Measurements from ENCODE around the gene TRIM3. TPM values are rescaled to one million over a fixed set of nuclear protein-coding genes. Genes with fewer than 3 reads are reported as not detected.

The TRIM3 gene
- total and polyA plus RNA-seq, 12 donors, result 6.6 to 23.8 (median 10.4) TPM

DNA sequence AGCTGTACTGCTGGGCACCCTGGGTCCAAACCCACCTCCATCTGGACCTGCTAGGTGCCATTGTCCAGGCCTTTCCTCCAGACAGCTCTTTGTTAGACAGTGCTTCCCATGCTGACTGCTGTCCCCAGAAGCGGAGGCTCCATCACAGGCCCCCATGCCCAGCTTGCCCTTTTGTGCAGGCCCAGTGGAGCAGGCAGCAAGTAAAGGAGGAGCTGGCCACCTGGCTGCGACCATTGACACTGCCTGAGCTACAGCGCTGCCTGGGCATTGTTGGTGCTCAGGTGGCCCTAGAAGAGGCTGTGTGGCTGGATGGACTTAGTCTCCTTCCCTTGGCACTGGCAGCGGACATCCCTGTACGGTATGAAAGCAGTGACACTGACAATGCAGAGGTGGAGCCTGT lies 24.8 kb upstream of the TRIM3 start:
- 96 to 100% (median 100%) methylated on average over 2 to 5 of the region's 5 CpGs for WGBS, 4 donors
- Histone ChIP-seq H3K27ac (no peak overlapping the region), H3K4me3 (no peak overlapping the region), H3K4me1 (replicated peaks in 1 of 2) (no peaks in the 10 kb centered on the region), H3K36me3 (replicated peaks in 1 of 2) (peaks cover 0 to 12% of the 10 kb centered on the region in 2 donors), H3K9me3 (replicated peaks in 1 of 3) (no peaks in the 10 kb centered on the region), H3K27me3 (no peaks in the 10 kb centered on the region)
- intact Hi-C loops (cut with DNase I), result no loop called here
- DNase-seq, result no peak
- TF ChIP-seq, protein P1, sequence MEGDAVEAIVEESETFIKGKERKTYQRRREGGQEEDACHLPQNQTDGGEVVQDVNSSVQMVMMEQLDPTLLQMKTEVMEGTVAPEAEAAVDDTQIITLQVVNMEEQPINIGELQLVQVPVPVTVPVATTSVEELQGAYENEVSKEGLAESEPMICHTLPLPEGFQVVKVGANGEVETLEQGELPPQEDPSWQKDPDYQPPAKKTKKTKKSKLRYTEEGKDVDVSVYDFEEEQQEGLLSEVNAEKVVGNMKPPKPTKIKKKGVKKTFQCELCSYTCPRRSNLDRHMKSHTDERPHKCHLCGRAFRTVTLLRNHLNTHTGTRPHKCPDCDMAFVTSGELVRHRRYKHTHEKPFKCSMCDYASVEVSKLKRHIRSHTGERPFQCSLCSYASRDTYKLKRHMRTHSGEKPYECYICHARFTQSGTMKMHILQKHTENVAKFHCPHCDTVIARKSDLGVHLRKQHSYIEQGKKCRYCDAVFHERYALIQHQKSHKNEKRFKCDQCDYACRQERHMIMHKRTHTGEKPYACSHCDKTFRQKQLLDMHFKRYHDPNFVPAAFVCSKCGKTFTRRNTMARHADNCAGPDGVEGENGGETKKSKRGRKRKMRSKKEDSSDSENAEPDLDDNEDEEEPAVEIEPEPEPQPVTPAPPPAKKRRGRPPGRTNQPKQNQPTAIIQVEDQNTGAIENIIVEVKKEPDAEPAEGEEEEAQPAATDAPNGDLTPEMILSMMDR (IDR thresholded peaks at IDR 0.05), result no peak

DNA sequence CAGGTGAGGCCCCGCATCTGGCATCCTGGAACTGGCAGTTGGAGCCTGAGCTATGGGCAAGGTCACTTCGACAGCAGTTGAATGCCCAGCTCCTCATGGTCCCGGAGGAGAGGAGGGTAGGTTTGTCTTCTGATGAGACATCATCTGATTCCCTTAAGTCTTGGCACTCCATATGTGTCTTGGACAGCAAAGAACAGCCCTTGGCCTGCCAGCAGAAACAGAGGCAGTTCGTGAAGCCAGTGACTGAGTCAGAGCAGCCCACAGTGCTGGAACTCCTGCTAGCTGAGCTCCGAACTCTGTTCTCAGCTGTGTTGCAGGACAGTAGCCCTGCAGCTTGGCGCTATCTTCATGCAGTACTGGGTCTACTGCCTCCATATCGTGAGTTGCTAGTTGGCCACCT lies 24.4 kb upstream of the TRIM3 start:
- no peak for DNase-seq
- no peak for TF ChIP-seq POLR2A (IDR thresholded peaks at IDR 0.05)
- TF ChIP-seq, protein P1 (IDR thresholded peaks at IDR 0.05), result no peak
- peaks cover 0 to 13% of the 10 kb centered on the region in 2 donors for H3K36me3 ChIP-seq (replicated peaks in 1 of 2)
- no peaks in the 10 kb centered on the region for H3K27me3 ChIP-seq
- H3K27ac ChIP-seq, result no peak overlapping the region
- no peak overlapping the region for H3K4me3 ChIP-seq
- intact Hi-C loops (cut with DNase I), result no loop called here
- 57 to 83% (median 70%) methylated on average over 7 of the region's 7 CpGs for WGBS, 4 donors
- H3K4me1 ChIP-seq (replicated peaks in 1 of 2), result no peaks in the 10 kb centered on the region
- H3K9me3 ChIP-seq (replicated peaks in 1 of 3), result no peaks in the 10 kb centered on the region

DNA sequence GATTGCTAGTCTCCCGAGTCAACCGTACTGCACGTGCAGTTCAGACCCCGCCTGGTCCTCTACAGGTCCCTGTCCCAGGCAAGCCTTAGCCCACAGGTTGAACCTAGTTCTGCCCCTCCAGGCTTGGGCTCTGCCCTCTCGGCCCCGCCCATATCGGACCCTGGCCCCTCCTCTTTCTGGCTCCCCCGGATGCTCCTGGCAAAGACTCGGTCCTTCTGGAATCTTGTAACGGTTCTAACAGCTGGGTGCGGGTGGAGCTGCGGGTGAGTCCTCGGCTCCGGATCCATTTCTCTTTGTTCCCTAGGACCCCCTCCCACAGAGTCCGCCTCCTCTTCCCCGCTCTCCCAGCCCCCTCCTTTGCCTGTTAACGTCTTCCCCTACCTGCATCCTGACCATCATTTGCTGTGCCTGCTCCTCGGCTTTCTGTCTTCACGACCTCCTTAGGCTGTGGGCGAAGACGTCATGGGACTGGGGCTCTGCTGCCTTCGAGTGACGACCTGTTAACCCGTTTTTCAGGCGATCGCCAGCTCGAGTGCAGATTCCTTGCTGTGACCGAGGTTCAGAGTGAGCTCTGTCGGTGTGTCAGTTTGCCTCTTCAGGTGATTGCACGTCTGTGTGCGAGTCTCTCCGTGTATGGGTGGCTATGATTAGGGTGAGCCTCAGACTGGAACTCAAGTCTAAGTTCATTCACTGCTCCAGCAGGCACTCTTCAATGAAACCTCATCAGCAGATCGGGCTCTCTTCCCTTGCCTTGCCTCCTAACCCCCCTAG lies 23.5 kb upstream of the TRIM3 start, which contains the start of gene DNHD1:
Gene DNHD1 (plus strand): TSS at position 212 of the 771 bp plus-strand sequence. CDS start 936 bp downstream, outside the sequence.
- WGBS, 4 donors, result 56 to 67% (median 64%) methylated on average over 29 to 33 of the region's 33 CpGs
- H3K27me3 ChIP-seq, result no peaks in the 10 kb centered on the region
- no peaks in the 10 kb centered on the region for H3K9me3 ChIP-seq (replicated peaks in 1 of 3)
- no peak for DNase-seq
- TF ChIP-seq, protein P1 (IDR thresholded peaks at IDR 0.05), result no peak
- no peak for TF ChIP-seq POLR2A (IDR thresholded peaks at IDR 0.05)
- H3K4me3 ChIP-seq, result no peak within 1 kb of the TSS
- H3K27ac ChIP-seq, result no peak within 1 kb of the TSS
- peaks cover 0 to 13% of the 10 kb centered on the region in 2 donors for H3K36me3 ChIP-seq (replicated peaks in 1 of 2)
- H3K4me1 ChIP-seq (replicated peaks in 1 of 2), result no peaks in the 10 kb centered on the region
- intact Hi-C loops (cut with DNase I), result no loop called here

DNA sequence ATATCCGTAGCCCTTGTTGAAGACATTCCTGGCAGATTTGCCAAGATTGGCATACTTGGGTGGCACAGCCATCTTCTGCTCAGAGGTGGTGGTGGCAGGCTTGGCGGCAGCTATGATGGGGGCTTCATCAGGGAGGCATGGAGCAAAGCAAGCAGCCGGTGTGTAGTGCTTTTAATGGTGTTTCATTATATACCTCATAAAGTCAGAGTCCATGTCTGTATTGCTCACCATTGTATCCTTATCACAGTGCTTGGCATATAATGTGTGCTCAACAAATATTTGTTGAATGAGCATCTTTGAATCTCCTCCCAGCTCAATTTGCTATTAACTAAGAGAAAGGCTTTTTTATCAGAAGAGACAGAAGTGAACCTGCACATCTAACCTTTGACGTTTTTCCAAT lies 15.6 kb upstream of the TRIM3 start:
- H3K27me3 ChIP-seq, result no peaks in the 10 kb centered on the region
- no peak overlapping the region for H3K4me3 ChIP-seq
- no peak for DNase-seq
- H3K4me1 ChIP-seq (replicated peaks in 1 of 2), result no peaks in the 10 kb centered on the region
- peaks cover 0 to 32% of the 10 kb centered on the region in 2 donors for H3K36me3 ChIP-seq (replicated peaks in 1 of 2)
- WGBS, 4 donors, result 89 to 91% (median 90%) methylated on average over 4 of the region's 4 CpGs
- intact Hi-C loops (cut with DNase I), result no loop called here
- no peaks in the 10 kb centered on the region for H3K9me3 ChIP-seq (replicated peaks in 1 of 3)
- TF ChIP-seq, protein P1 (IDR thresholded peaks at IDR 0.05), result no peak
- no peak for TF ChIP-seq POLR2A (IDR thresholded peaks at IDR 0.05)
- H3K27ac ChIP-seq, result no peak overlapping the region

All from adrenal gland (tissue), 12 donors.